Measurements from ENCODE around the gene BARHL2.

DNA sequence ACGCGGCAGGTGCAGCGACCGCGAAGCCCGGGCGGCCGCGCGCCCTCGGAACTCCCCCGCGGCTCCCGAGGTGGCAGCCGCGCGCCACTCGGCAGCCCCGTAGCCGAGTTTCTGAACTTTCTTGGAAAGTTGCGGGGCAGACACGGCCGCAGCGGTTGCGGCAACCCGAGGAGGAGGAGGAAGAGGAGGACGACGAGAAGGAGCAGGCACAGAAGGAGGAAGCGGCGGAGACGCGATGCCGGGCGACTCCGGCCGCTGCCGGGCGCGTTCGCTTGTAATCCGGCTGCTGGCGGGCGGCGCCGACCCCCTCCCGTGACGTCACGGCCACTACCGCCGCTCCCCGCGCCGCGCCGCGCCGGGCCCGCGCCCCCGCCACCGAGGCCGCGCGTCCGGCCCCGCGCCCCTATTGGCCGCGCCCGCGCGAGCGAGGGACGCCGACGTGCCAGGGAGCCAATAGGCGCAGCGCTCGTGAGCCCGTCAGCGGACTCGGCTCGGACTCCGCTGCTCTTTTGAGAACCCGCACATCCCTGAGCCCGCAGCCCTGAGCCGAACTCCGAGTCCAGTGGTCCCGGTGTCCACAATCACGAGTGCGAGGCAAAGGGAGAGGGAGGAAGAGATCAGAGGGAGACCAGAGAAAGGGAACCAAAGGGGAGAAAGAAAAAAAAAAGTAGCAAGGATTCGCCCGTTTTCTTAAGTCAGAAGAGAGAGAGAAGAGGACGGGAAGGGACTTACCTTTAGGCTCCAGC lies 736 bp upstream of the BARHL2 start:
- TF ChIP-seq CTCF (IDR thresholded peaks at IDR 0.05) (no peak), TCF7L2 (IDR thresholded peaks at IDR 0.05; ENCODE audit: low read depth, low read length) (no peak)
